GOT3 (cell line): ENCODE measurements around the gene LRRFIP1.

Experiments
- DNase-seq: peaks from one replicate; lab custom pipeline; 2025; ENCODE audit warnings: mixed read lengths; lab: John Stamatoyannopoulos, UW

Gene LRRFIP1

GRCh38 chr2:237618449-237618848 lies 8.9 kb upstream of the LRRFIP1 start:
- DNase-seq, result no peak

GRCh38 chr2:237623428-237624403 lies 3.7 kb upstream of the LRRFIP1 start:
- no peak for DNase-seq

DNA sequence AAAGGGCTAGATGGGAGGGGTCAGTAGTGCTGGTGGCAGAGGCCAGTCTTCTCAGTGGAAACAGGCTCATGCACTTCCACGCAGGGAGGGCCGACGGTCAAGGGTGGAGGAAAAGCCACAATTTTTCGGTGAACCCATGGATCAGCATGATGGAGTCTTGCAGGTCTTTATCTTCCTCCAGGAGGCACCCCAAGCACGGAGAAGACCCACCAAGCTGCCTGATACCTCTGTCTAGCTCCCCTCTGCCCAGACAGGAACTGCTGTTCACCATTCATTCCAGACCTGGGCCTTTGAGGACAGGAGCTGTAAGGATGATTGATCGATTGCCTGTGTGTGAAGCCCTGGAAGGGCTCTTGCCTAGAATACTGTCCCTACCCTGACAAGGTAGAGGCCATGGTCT lies 2.8 kb upstream of the LRRFIP1 start:
- DNase-seq, result no peak

DNA sequence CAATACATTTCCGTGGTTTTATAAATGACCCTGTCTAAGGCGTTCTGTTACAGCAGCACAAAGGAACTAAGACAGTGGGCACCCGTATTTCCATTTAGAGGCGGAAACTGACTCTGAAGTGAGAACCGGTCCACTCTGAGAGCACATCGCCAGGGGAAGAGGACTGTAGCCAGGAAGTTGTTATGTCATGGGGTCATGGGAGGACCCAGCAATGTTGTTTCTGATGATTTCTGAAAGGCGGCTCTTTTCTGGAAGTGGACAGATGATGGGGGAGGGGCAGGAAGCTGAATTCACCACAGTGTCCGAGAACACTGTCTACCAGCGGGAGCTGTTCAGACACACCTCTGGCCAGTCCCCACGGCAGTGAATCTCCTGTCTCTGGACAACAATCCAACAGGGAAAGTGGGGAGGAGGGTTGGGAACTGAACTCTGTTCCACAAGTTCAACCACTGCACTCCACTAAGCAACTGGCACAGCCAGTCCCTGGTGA lies 2.1 kb upstream of the LRRFIP1 start:
- DNase-seq, result no peak

DNA sequence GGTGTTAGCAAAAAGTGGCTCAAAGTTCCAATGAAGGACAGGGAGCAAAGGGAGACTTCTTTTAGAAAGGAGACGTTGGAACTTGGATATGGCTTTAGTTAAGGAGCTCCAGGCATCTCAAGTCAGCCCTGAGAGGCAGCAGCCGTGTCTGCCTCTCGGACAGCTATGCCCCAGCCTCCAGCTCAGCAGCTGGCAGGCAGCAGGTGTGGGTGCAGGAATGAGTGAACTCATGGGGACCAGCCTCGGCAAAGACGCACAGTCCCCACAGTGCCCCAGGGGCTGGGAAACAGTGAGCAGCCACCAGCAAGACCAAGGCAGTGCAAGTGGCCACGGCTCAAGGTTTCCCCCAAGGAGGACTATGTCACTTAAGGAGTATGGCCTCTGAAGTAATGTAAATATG lies 1.6 kb upstream of the LRRFIP1 start:
- no peak for DNase-seq

DNA sequence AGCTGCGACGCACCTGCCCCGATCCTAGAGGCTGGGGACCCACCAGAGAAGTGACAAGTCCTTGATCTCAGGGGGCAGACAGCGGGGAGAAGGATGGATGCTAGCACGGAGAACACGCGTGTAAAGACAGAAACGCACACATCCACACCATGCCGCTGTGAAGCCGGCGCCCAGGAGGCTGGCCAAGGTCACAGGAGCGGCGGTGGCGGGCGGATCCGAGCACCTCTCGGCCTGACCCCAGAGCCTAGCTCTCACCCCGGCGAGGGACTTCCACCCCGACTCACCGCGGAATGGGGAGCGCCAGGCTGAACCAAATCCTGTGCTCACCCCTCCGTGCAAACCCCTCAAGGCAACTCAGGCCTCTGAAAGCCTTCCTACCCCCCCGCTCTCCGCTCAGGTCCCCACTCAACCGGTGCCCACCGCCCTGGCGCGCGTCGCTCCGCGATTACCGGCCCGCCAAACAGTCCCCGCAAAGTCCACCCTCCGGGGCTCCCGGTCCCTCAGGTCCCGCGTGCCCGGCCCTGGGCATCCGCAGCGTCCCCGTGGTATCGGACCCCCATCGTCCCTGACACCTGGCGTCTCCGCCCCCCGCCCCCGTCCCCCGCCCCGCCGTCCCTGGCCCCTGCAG lies 460 bp upstream of the LRRFIP1 start:
- no peak for DNase-seq

DNA sequence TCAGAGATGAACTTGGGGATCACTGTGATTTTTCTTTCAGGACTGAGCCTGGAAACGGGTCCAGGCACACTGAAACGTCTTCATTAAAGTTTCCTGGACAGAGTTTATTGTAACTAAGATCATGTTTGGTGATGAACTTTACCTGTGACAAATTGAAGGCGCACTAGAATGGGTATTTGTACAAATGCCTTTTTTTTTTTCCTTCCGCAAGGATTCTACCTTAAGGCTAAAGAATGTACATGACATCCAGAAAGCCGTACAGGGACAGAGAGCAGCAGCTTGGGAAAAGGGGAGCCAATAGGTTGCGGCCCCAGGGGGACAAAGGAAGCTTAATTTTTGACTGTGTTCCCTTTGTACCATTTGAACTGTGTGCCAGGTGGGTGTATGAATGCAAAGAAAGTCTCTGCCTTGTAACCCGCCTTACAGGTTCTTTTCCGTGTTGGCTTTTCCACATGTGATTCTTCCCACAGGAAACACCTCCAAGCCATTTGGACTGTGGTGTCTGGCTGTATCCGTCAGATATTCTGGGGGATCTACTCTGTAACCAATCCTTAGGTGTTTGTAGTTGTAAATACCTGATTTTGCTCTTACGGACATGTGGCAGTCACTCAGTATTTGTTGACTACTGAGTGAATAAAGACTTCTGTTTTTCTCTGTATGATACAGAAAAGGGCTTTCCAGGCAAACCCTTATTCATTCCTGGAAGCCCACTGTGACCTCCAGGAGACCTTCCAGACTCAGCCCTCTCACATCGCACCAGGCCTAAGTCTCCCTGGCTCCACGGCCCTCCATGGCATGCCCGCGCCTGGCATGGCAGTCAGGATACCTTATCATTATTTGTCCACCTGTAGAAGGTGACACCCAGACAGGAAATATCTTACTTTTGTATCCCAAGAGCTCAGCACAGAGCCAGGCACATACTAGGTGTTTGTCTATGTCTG lies 1.1 kb downstream of the LRRFIP1 start:
- no peak for DNase-seq

- no peak for DNase-seq
Observed at GRCh38 chr2:237629188-237629534, 1.8 kb downstream of the LRRFIP1 start.

GRCh38 chr2:237629739-237630138 lies 2.4 kb downstream of the LRRFIP1 start:
- no peak for DNase-seq

GRCh38 chr2:237630216-237631000 lies 3.0 kb downstream of the LRRFIP1 start:
- DNase-seq, result no peak

DNA sequence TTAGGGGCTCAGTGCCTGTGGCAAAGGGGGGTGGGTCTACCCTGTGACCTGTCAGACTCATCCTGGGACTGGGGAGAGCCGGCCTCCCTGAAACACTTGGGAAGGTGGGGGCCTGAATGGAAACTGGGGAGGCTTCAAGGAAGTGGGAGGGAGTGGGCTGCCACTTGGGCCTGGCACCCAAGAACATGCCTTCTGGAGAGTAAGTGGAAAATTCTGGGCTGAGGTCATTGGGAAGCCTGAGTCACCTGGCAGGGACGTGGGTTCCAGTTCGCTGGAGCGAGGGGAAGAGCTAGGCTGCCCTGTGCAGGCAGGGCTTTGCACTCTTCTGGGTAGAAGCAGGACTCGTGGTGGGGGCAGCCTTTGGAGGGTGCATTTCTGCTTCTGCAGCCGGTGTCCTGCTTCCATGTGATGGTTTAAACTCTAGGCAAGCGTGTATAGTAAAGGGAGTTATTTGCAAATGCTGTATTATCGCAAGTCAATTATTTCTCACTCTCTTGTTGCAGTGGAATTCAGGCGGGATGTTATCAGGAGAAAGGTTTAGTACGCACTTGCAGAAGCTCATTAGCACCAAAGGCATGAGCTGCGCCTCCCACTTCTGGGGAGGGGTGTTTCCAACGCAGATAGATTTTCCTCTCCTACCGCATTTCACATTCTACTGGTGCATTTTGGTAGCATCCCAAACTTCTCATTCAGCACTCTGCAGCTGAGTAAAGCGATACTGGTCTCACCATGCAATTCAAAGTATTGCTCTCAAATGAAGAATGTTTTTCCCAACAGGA lies 3.8 kb downstream of the LRRFIP1 start:
- no peak for DNase-seq

DNA sequence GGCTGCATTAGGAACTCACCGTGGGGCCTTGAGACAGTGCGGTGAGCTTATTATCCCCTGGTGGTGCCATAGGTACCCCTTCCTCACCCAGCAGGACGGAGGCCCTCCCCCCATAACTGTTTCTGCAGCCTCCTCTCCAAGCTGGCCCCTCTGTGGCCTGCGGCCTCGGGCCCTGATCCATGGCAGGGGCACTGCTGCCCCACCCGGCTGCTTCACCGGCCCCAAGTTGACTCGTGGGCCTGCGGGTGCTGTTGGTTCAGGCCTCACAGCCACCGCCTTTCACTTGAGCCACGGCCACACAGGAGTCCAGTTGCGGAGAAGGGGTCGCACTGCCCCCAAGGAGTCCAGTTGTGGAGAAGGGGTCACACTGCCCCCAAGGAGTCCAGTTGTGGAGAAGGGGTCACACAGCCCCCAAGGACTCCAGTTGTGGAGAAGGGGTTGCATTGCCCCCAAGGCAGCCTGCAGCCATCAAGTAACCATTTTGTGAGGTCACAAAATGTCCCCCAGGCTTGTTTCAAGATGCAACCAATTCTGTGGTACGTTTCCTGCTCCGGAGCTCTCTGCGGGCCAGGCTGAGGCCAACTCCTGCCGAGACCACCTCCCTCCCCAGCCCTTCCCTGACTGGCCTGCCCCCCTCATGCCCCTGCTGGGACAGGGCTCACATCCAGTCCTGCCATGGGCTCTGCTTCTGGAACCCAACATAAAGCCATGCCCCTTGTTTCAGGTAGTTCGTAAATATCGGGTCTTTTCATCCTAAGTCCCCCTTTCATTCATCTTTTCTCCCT lies 4.6 kb downstream of the LRRFIP1 start:
- no peak for DNase-seq

GRCh38 chr2:237633061-237633561 lies 5.7 kb downstream of the LRRFIP1 start:
- DNase-seq, result no peak

DNA sequence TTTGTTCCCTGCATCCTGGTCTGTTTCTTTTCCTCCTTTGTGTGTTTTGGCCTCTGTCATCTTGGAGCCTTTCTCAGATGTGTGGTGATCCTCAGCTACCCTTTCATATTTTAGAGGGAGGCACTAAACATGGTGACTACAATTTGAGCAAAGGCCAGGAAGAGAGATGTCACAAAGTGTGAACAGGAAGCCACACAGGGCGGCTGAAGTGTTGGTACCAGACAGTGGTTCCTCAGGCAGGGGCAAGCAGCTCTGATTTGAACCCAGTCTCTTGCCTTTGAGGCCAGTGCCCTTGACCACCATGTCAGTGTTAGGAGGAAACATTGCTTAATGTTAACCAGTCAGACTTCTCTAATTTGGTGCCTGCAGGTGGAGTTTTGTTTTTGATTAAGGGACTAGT lies 9.2 kb downstream of the LRRFIP1 start:
- no peak for DNase-seq

- DNase-seq, result no peak
Observed at GRCh38 chr2:237637429-237638135, 10.2 kb downstream of the LRRFIP1 start.

- no peak for DNase-seq
Observed at GRCh38 chr2:237638176-237638575, 10.8 kb downstream of the LRRFIP1 start.

DNA sequence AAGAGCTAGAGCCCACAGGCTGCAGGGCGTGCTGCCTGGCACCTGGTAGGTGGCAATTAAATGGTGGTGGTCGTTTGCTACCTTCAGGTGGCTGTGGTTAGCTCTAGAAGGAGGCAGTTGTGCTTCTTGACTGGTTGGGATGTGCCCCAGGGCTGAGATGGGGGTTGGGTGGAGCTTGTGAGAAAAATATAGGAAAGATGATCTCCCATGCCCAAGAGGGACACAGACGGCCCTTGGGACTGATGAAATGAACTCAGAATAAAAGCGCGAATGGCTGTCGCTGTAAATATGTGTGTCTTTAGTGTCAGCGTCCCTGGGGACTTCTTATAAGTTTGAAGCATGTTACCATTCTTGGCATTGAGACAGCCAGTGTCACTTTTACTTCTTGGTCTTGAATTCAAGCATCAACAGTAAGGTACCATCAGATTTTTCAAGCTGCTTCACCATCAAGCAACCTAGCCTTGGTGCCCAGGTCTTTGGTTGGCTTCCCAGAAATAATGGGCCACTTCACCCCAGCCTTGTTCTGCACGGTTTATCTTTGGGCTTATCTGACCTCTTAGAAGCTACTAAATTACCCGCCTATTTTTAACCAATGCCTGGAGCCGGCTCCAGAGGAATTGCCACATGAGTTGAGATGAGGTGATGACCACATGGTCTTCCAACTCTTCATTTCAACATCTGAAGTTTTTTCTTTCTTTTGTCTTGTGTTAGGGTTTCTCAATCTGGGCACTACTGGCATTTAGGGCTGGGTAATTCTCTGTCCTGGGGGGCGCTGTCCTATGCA lies 11.9 kb downstream of the LRRFIP1 start:
- DNase-seq, result no peak

GRCh38 chr2:237639836-237640220 lies 12.4 kb downstream of the LRRFIP1 start:
- no peak for DNase-seq
